GM15510 (cell line): ENCODE results near the gene LPO.

ENCODE experiments used
- POLR2A ChIP-seq: IDR thresholded peaks from 3 replicates; pipeline ENCODE4 v1.6.1; 2011; ENCODE audit warnings: borderline replicate concordance; ENCODE audit not compliant: insufficient read length; ENCODE audit errors: extremely low read depth

The LPO gene

DNA sequence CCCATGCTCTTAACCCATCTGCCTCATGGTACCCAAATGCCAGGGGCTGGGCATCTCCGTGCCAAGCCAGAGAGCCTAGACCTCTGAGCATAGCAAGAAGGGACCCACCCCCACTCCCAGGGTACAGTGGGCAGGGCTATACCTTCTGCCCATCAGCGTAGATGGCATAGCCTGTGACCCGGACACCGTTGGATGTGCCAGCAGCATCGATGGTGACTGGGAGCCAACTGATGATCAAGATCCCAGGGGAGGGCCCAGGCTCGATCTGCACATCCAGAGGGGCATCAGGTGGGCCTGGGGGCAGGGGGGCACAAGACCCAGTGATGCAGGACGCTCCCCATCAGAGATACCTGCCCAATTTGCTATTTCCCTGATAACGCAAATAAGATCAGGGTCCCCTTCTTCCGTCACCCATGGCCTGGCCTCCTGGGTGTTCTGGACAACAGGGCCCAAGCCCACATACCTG, 73.1 kb downstream of the LPO start:
- TF ChIP-seq POLR2A = no peak

DNA sequence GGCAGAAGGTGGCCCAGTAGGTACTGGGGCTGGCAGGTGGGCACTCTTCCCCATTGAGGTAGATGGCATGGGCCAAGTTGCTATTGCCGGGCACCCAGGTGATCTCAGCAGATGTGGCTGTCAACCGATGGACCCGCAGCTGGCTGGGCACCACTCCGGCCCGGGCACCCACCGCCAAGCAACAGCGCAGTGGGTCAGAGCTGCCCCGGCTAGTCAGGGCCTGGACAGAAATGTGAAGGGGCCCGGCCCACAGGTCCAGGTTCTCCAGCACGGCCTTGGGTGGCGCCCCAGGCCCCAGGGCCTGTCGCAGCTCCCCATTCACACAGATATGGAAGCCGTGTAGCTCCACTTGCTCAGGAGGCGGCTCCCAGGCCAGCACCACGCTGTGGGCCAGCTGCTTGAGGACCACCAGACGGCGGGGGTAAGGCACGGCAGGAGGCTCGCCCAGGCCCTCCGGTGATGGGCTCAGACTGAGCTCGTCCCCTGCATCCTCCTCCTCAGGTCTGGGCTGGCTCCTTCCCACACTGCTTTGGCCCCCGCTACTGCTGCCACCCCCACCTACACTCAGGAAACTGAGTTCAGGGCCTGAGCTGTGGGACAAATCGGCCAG, 73.7 kb downstream of the LPO start:
- no peak for TF ChIP-seq POLR2A

DNA sequence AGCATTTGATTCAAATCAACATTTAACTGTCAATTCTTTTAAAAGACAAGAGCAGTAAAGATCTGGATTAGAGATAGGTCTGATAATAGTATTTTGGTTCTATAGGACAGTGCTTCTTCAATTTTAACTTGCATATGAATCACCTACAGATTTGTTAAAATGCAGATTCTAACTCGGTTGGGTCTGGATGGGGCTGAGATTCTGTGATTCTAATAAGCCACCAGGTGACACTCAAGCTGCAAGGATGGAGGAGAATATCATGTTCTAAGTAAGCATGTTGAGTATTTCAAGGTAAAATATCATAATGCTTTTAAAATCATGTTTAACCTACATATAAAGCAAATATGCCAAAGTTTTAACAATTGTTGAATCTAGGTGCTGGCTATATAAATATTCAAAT, 74.4 kb downstream of the LPO start:
- TF ChIP-seq POLR2A = no peak

DNA sequence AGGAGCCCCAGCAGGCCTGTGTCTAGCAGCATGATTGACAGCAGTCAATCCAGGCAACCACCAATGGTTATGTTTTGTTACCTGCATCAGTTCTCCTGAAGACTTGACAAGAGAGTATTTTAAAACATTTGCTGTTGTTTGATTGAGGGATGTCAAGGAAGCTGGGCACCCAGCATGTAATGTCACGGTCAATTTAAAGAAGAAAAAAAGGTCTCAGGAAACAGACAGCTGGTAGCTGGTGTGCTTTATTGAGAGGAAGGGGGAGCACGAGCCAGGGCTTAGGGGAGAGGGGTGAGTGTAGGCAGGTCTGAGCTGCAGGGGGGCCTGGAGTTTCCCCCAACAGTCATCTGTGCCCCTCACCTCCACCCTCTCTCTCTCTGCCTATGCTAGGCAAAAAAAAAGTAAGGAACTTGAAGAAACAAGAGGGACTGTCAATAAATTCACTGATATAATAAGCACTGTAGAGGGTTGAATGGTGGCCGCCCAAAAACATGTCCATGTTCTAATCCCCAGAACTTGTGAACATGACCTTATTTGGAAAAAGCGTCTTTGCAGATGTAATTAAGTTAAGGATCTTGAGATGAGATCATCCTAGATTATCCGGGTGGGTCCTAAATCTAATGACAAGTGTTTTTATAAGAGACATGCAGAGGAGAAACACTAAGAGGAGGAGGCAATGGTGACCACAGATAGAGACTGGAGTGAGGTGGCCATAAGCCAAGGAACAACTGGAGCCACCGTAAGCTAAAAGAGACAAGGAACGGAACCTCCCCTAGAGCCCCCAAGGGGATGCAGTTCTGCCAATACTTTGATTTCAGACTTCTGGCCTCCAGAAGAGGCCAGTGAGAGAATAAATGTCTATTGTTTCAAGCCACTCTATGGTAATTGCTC, 75.7 kb downstream of the LPO start:
- no peak for TF ChIP-seq POLR2A

DNA sequence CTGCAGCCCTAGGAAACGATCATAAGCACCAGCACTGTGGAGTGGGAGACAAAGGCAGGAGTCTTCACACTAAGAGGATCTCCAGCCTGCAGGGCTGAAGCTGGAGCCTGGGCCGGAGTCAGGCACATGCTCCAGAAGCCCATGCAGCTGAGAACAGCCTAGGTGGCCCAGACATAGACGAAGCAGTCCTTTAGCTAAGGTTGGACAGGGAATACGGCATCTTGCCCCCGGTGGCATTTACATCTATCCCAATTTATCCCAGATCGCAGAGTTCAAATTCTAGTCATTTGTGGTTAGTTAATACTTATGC, 76.3 kb downstream of the LPO start:
- no peak for TF ChIP-seq POLR2A

DNA sequence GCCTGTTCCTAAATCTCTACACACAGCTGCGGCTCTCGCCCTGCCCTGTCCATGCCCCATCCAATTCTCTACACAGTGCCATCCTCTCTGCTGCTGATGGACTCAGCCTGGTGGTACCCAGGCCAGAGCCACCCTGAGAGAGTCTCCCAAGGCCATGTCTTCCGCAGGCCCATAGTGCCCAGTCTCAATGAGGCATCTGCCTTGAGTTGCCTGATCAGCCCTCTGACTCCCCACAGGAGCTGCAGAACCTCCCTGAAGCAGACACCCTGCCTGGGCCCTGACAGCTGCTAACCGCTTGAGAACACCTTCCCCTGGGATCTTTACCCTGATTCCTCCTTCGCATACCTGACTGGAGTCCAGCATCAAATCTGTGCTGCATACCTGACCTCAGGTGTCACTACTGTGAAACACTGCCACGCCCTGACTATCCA, 76.9 kb downstream of the LPO start:
- TF ChIP-seq POLR2A = no peak

DNA sequence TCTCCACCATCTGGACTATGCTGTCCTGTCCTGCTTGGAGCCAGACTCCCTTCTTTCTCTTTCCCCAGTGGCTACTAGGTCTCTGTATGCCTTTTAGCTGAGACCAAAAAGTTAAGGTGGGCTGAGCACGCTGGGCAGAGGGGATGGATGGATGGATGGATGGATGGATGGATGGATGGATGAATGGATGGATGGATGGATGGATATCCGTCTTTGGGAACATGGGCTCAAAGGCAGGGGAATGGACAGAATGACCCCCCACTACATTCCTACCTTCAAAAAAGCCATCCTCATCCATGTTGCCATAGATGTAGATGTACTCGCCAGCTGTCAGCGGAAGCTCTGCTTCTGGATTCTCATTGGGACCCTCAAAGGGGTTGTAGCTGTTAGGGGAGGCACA, 77.4 kb downstream of the LPO start:
- TF ChIP-seq POLR2A = no peak

DNA sequence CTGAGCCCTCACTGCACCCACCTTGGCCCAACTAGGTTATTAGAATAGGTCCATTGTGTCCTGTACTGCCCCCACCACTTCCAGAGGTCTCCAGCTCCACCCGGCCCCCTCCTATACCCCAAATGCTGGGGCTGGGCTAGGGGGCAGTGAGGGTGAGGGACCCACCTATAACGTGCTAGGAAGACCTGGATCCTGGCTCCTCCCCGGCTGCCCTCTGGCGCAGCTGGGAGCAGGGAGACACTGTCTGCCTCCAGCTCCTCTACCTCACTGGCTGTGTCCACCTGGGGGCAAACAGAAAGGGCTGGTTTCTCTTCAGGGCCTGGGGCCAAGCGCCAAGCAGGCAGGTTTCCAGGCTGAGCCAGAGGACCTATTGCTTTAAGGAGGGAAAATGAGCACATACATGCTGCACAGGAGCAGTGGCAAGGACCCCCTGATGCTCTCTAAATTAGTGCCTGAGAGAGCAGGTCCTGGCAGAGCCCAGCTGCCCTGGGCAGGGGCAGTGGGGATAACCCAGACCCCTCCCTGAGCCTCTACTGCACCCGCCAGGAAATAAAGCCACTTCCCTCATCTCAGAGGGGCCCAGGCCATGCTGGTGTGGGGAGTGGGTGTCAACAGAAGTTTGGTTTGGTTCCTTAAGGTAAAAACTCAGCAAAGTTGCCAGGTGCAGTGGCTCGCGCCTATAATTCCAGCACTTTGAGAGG, 78.0 kb downstream of the LPO start:
- no peak for TF ChIP-seq POLR2A

DNA sequence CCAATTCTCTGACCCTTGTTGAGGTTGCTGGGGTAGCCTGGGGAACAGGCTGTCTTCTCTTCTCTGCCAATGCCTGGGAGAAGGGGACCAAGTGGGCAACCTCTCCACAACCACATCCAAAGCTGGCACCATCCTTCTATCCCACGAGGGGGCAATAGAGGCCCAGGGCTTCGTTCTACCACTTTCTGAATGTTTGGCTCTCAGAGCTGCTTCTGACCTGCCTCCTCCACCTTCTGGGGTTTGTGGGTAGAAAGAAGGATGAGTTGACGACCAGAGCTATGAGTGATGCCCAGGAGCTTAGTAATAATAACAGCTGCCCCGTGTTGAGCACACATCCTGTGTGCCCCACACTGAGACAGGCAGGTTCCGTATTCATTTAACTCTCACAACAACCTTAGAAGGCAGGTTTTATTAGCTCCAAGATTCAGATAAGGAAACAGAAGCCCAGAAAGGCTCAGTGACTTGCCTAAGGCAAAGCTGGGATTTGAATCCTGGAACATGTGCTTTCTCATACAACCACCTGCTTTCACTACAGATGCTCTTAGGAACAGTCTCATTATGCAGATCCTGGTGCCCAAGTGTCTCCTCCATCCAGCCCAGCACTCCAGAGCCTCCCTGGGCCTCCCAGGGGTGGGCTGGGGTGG, 79.2 kb downstream of the LPO start:
- no peak for TF ChIP-seq POLR2A

DNA sequence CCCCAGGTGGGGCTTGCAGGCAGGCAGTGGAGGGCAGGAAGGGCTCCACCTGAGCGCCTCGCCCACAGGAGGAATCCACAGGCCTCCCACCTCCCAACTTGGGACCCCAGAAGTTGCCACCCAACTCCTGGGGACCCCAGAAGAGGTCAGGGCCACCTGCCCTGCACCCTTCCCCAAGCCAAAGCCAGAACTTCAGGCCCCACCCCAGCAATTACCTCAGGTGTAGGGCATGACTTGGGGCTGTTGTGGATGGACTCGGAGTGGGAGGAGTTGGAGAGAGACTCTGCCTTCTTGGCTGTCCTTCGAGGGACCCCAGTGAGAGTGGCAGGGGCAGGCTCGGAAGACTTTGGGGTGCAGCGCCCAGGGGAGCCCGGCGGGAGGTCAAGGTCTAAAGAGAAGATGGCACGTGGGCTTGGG, 79.7 kb downstream of the LPO start:
- TF ChIP-seq POLR2A = no peak
